Parathyroid adenoma (tissue), 2 donors: ENCODE data around the gene SLC7A6.

ENCODE experiments used
- H2AFZ ChIP-seq: fragments of 300-600 bp; sonication (generic); one replicate; pipeline ENCODE4 v1.7.0; 2017; ENCODE audit warnings: antibody characterized with exemption, mild to moderate bottlenecking
- H3K27ac ChIP-seq: fragments of 300-600 bp; sonication (generic); one replicate; pipeline ENCODE4 v1.7.0; 2017
- H3K27me3 ChIP-seq: fragments of 300-600 bp; sonication (generic); one replicate; pipeline ENCODE4 v1.7.0; 2017; ENCODE audit warnings: low read length; ENCODE audit not compliant: control insufficient read depth, insufficient read depth
- H3K36me3 ChIP-seq: fragments of 300-600 bp; sonication (generic); one replicate; pipeline ENCODE4 v1.7.0; 2017; ENCODE audit warnings: low read length; ENCODE audit not compliant: control insufficient read depth, insufficient read depth
- H3K4me1 ChIP-seq: fragments of 300-600 bp; sonication (generic); one replicate; pipeline ENCODE4 v1.7.0; 2017; ENCODE audit warnings: control low read depth
- H3K4me2 ChIP-seq: fragments of 300-600 bp; sonication (generic); one replicate; pipeline ENCODE4 v1.7.0; 2017; ENCODE audit warnings: low read length
- H3K4me3 ChIP-seq: fragments of 300-600 bp; sonication (generic); one replicate; pipeline ENCODE4 v1.7.0; 2017; ENCODE audit warnings: low read depth, low read length
- H3K79me2 ChIP-seq: fragments of 300-600 bp; sonication (generic); one replicate; pipeline ENCODE4 v1.7.0; 2017; ENCODE audit warnings: control low read depth
- H3K9ac ChIP-seq: fragments of 300-600 bp; sonication (generic); one replicate; pipeline ENCODE4 v1.7.0; 2017; ENCODE audit warnings: mild to moderate bottlenecking
- H3K9me3 ChIP-seq: fragments of 300-600 bp; sonication (generic); one replicate; pipeline ENCODE4 v1.7.0; 2017; ENCODE audit warnings: low read length; ENCODE audit not compliant: control insufficient read depth
- CTCF ChIP-seq: fragments of 300-600 bp; sonication (generic); IDR thresholded peaks from one replicate; pipeline ENCODE4 v1.7.0; 2017; ENCODE audit warnings: antibody characterized with exemption, mild to moderate bottlenecking
- donor health status: primary hyperparathyroidism.

The SLC7A6 gene

GRCh38 chr16:68230956-68231355 lies 33.4 kb upstream of the SLC7A6 start:
- no peak overlapping the region for H3K27ac ChIP-seq
- no peak for TF ChIP-seq CTCF
- peaks cover 24% of the 10 kb centered on the region for H3K4me1 ChIP-seq
- H3K36me3 ChIP-seq, result no peaks in the 10 kb centered on the region
- no peak overlapping the region for H3K9ac ChIP-seq
- no peaks in the 10 kb centered on the region for H3K9me3 ChIP-seq
- H2AFZ ChIP-seq, result no peak overlapping the region
- H3K27me3 ChIP-seq, result no peaks in the 10 kb centered on the region
- H3K4me3 ChIP-seq, result no peak overlapping the region
- H3K79me2 ChIP-seq, result peaks cover 3% of the 10 kb centered on the region
- H3K4me2 ChIP-seq, result no peak overlapping the region

GRCh38 chr16:68231384-68232136 lies 32.8 kb upstream of the SLC7A6 start:
- no peak overlapping the region for H3K4me3 ChIP-seq
- H3K79me2 ChIP-seq, result peaks cover 3% of the 10 kb centered on the region
- no peaks in the 10 kb centered on the region for H3K9me3 ChIP-seq
- no peak overlapping the region for H3K4me2 ChIP-seq
- H3K27me3 ChIP-seq, result no peaks in the 10 kb centered on the region
- no peak overlapping the region for H3K27ac ChIP-seq
- H3K9ac ChIP-seq, result no peak overlapping the region
- H3K36me3 ChIP-seq, result no peaks in the 10 kb centered on the region
- peaks cover 27% of the 10 kb centered on the region for H3K4me1 ChIP-seq
- H2AFZ ChIP-seq, result no peak overlapping the region
- no peak for TF ChIP-seq CTCF

DNA sequence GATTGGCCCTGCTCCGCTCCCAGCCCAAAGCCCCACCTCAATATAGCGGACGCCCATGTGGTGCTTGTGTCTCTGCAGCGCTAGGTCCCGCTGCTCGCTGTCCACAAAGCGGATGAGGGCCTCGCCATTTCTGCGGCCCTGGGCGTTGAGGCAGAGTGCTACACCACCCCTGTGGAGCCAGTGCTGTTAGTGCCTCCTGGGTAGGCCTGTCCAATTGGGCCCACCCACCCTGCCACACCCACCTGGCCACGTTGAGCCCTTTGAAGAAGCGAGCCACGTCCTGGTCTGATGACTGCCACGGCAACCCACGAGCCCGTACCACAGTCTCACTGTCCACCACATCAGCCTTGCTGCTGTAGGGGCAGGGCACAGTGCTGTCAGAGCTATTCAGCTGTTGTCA lies 32.0 kb upstream of the SLC7A6 start:
- H3K79me2 ChIP-seq, result peaks cover 3% of the 10 kb centered on the region
- H3K4me2 ChIP-seq, result no peak overlapping the region
- H3K9ac ChIP-seq, result no peak overlapping the region
- no peak overlapping the region for H3K4me3 ChIP-seq
- H3K36me3 ChIP-seq, result no peaks in the 10 kb centered on the region
- no peak overlapping the region for H2AFZ ChIP-seq
- H3K27ac ChIP-seq, result no peak overlapping the region
- TF ChIP-seq CTCF, result no peak
- H3K4me1 ChIP-seq, result peaks cover 30% of the 10 kb centered on the region
- no peaks in the 10 kb centered on the region for H3K9me3 ChIP-seq
- H3K27me3 ChIP-seq, result no peaks in the 10 kb centered on the region

- TF ChIP-seq CTCF, result no peak
- peak overlapping the region; percentile 92 for H3K27ac ChIP-seq
- H3K79me2 ChIP-seq, result peaks cover 3% of the 10 kb centered on the region
- H3K9me3 ChIP-seq, result no peaks in the 10 kb centered on the region
- no peak overlapping the region for H2AFZ ChIP-seq
- no peak overlapping the region for H3K4me3 ChIP-seq
- H3K36me3 ChIP-seq, result no peaks in the 10 kb centered on the region
- peak overlapping the region; percentile 92 for H3K4me2 ChIP-seq
- no peak overlapping the region for H3K9ac ChIP-seq
- no peaks in the 10 kb centered on the region for H3K27me3 ChIP-seq
- peaks cover 30% of the 10 kb centered on the region for H3K4me1 ChIP-seq
These were observed 31.1 kb upstream of the SLC7A6 start for GRCh38 chr16:68233085-68233834.
